Breast epithelium (tissue), 3 donors: ENCODE measurements around the gene ZNF648.

Experiments used
- POLR2A ChIP-seq: fragments of 450-650 bp; IDR thresholded peaks from one replicate; pipeline ENCODE4 v1.6.1; 2016; ENCODE audit warnings: antibody characterized with exemption, mild to moderate bottlenecking, moderate library complexity
- POLR2AphosphoS5 ChIP-seq, 3 donors: sonication (generic); formaldehyde crosslinking; IDR thresholded peaks; one replicate each; pipeline ENCODE4 v1.6.1; 2017; ENCODE audit warnings: antibody characterized with exemption in 3 of 3
- TF ChIP-seq, protein P1 (sequence below), 3 donors: fragments of 450-650 bp; IDR thresholded peaks; one replicate each; pipeline ENCODE4 v1.5.1; 2016 to 2017; ENCODE audit warnings: antibody characterized with exemption in 3 of 3, mild to moderate bottlenecking in 3 of 3, moderate library complexity in 3 of 3

DNA sequence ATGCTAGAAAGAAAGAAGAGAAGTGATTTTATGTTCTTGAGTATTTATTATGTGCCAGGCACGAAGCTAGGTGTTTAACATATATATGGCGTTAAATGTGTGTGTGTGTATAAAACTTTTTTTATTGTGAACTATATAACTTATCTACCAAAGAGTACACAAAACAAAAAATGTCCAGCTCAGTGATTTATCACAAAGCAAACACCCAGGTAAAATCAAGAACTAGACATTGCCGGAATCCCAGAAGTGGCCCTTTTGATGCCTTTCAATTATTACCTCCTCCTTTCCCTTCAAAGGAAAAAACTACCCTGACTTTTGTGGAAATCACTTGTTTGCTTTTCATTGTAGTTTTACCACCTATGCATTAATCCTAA, 40.5 kb upstream of the ZNF648 start:
- TF ChIP-seq, protein P1, sequence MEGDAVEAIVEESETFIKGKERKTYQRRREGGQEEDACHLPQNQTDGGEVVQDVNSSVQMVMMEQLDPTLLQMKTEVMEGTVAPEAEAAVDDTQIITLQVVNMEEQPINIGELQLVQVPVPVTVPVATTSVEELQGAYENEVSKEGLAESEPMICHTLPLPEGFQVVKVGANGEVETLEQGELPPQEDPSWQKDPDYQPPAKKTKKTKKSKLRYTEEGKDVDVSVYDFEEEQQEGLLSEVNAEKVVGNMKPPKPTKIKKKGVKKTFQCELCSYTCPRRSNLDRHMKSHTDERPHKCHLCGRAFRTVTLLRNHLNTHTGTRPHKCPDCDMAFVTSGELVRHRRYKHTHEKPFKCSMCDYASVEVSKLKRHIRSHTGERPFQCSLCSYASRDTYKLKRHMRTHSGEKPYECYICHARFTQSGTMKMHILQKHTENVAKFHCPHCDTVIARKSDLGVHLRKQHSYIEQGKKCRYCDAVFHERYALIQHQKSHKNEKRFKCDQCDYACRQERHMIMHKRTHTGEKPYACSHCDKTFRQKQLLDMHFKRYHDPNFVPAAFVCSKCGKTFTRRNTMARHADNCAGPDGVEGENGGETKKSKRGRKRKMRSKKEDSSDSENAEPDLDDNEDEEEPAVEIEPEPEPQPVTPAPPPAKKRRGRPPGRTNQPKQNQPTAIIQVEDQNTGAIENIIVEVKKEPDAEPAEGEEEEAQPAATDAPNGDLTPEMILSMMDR (IDR thresholded peaks at IDR 0.05) = no peak
- no peak for TF ChIP-seq POLR2AphosphoS5 (IDR thresholded peaks at IDR 0.05)
- TF ChIP-seq POLR2A = no peak
